GM23338 (cell line): Measurements from ENCODE around the gene ADAM15. TPM values are rescaled to one million over a fixed set of nuclear protein-coding genes. Genes with fewer than 3 reads are reported as not detected.

ENCODE experiments used
- ATAC-seq: fragments of 200-7000 bp; cut with Tn5 transposase; 3 replicates; pipeline ENCODE4 v1.9.1; 2020
- DNase-seq: peaks from one replicate; pipeline ENCODE4 v3.0.0-alpha.2; 2015; ENCODE audit warnings: low spot score
- H2AFZ ChIP-seq: fragments of 200-600 bp; sonication (generic); 2 replicates; pipeline ENCODE4 v1.8.0; 2016; ENCODE audit warnings: antibody characterized with exemption, mild to moderate bottlenecking, moderate library complexity
- H3F3A ChIP-seq: fragments of 200-600 bp; sonication (generic); replicated peaks from 2 replicates; pipeline ENCODE4 v1.8.0; 2017; ENCODE audit warnings: antibody characterized with exemption, mixed run types, low read depth
- H3K27ac ChIP-seq: fragments of 200-600 bp; sonication (generic); 2 replicates; pipeline ENCODE4 v1.6.1; 2016; ENCODE audit warnings: low read depth
- H3K27me3 ChIP-seq: fragments of 200-600 bp; sonication (generic); 2 replicates; pipeline ENCODE4 v1.8.0; 2016; ENCODE audit warnings: mild to moderate bottlenecking, mixed run types, moderate library complexity; ENCODE audit not compliant: insufficient read depth
- H3K36me3 ChIP-seq: fragments of 200-600 bp; sonication (generic); 2 replicates; pipeline ENCODE4 v1.8.0; 2016; ENCODE audit warnings: mild to moderate bottlenecking; ENCODE audit not compliant: insufficient read depth
- H3K4me1 ChIP-seq: fragments of 200-600 bp; sonication (generic); 2 replicates; pipeline ENCODE4 v1.8.0; 2016; ENCODE audit warnings: mild to moderate bottlenecking, moderate library complexity; ENCODE audit not compliant: insufficient read depth
- H3K4me2 ChIP-seq: fragments of 200-600 bp; sonication (generic); 2 replicates; pipeline ENCODE4 v1.7.1; 2017; ENCODE audit warnings: mixed run types
- H3K4me3 ChIP-seq: fragments of 200-600 bp; sonication (generic); 2 replicates; pipeline ENCODE4 v1.6.1; 2016; ENCODE audit warnings: mixed run types
- H3K79me2 ChIP-seq: fragments of 200-600 bp; sonication (generic); replicated peaks from 2 replicates; pipeline ENCODE4 v1.8.0; 2017; ENCODE audit warnings: mild to moderate bottlenecking; ENCODE audit not compliant: insufficient read depth
- H3K9me2 ChIP-seq: fragments of 200-600 bp; sonication (generic); 2 replicates; pipeline ENCODE4 v1.8.0; 2017; ENCODE audit not compliant: insufficient read depth
- H4K20me1 ChIP-seq: fragments of 200-600 bp; sonication (generic); replicated peaks from 2 replicates; pipeline ENCODE4 v1.8.0; 2017; ENCODE audit warnings: mild to moderate bottlenecking; ENCODE audit not compliant: insufficient read depth
- H3K27ac Mint-ChIP-seq: 2 replicates; pipeline ENCODE4 v1.8.0; 2020; ENCODE audit warnings: inconsistent platforms, mild to moderate bottlenecking, moderate library complexity, mixed read lengths
- H3K27me3 Mint-ChIP-seq: 3 replicates; pipeline ENCODE4 v1.8.0; 2022; ENCODE audit warnings: low read depth, mild to moderate bottlenecking, moderate library complexity, mixed read lengths, inconsistent platforms; ENCODE audit not compliant: insufficient read depth, poor library complexity
- H3K36me3 Mint-ChIP-seq: 3 replicates; pipeline ENCODE4 v1.8.0; 2021; ENCODE audit warnings: low read depth, mild to moderate bottlenecking, inconsistent platforms, moderate library complexity, mixed read lengths
- H3K4me1 Mint-ChIP-seq: 3 replicates; pipeline ENCODE4 v1.8.0; 2020; ENCODE audit warnings: mild to moderate bottlenecking, inconsistent platforms, mixed read lengths
- H3K4me3 Mint-ChIP-seq: 3 replicates; pipeline ENCODE4 v1.8.0; 2021; ENCODE audit warnings: moderate library complexity, mild to moderate bottlenecking, inconsistent platforms, mixed read lengths
- H3K9me3 Mint-ChIP-seq: 3 replicates; pipeline ENCODE4 v1.8.0; 2020; ENCODE audit warnings: moderate library complexity, mild to moderate bottlenecking, inconsistent platforms, mixed read lengths
- CREB1 ChIP-seq: fragments of 250-450 bp; sonication (Bioruptor Pico); IDR thresholded peaks from 2 replicates; pipeline ENCODE4 v1.5.0; 2020; ENCODE audit warnings: low read depth, mild to moderate bottlenecking, moderate library complexity
- CTCF ChIP-seq, 2 experiments: fragments of 200-600 bp in 1 of 2; sonication (generic) in 1 of 2; conservative IDR thresholded peaks; 2 replicates each; pipeline versions ENCODE4 v1.5.1 to v1.6.1; 2016 to 2017; ENCODE audit warnings: antibody characterized with exemption in 2 of 2, low read depth in 2 of 2, mild to moderate bottlenecking in 2 of 2, moderate library complexity in 1 of 2
- EZH2 ChIP-seq: fragments of 200-600 bp; sonication (generic); IDR thresholded peaks from one replicate; pipeline ENCODE4 v1.8.0; 2017; ENCODE audit warnings: antibody characterized with exemption, mild to moderate bottlenecking, low read depth; ENCODE audit not compliant: unreplicated experiment
- EZH2phosphoT487 ChIP-seq: fragments of 200-600 bp; sonication (generic); IDR thresholded peaks from one replicate; pipeline ENCODE4 v1.8.1; 2018; ENCODE audit warnings: antibody characterized with exemption; ENCODE audit not compliant: unreplicated experiment
- JUNB ChIP-seq: IDR thresholded peaks from one replicate; pipeline ENCODE4 v1.6.1; 2016; ENCODE audit warnings: antibody characterized with exemption; ENCODE audit not compliant: unreplicated experiment
- NANOG ChIP-seq: IDR thresholded peaks from 2 replicates; pipeline ENCODE4 v1.6.1; 2016; ENCODE audit warnings: antibody characterized with exemption, borderline replicate concordance
- REST ChIP-seq: IDR thresholded peaks from one replicate; pipeline ENCODE4 v1.6.1; 2018; ENCODE audit warnings: antibody characterized with exemption; ENCODE audit not compliant: unreplicated experiment
- ZNF114 ChIP-seq: fragments of 250-450 bp; sonication (Bioruptor Pico); IDR thresholded peaks from 2 replicates; pipeline ENCODE4 v1.5.0; 2020; ENCODE audit warnings: mild to moderate bottlenecking, moderate library complexity
- ZNF331 ChIP-seq: fragments of 250-450 bp; sonication (Bioruptor Pico); IDR thresholded peaks from 2 replicates; pipeline ENCODE4 v1.5.0; 2020; ENCODE audit warnings: low read depth, mild to moderate bottlenecking, moderate library complexity
- polyA plus RNA-seq: library from polyadenylated mRNA; unstranded; fragments of >200 nt; fragmentation: Nextera tagmentation; extraction: Ambion mirVana; gene quantifications from 2 replicates; pipeline ENCODE4 v1.2.1, GENCODE V29; 2016
- total RNA-seq: library from RNA; depleted of rRNA; stranded (reverse); fragments of >200 nt; shearing (Covaris generic); gene quantifications from 2 replicates; pipeline ENCODE4 v1.2.3, GENCODE V29; 2014
- TF ChIP-seq, protein P1 (sequence below): fragments of 250-450 bp; sonication (Bioruptor Pico); IDR thresholded peaks from 2 replicates; pipeline ENCODE4 v1.5.0; 2020; ENCODE audit warnings: mild to moderate bottlenecking, moderate library complexity

Gene ADAM15
- total and polyA plus RNA-seq, 2 experiments from 2014 or later = 24.2 to 31.1 TPM

DNA sequence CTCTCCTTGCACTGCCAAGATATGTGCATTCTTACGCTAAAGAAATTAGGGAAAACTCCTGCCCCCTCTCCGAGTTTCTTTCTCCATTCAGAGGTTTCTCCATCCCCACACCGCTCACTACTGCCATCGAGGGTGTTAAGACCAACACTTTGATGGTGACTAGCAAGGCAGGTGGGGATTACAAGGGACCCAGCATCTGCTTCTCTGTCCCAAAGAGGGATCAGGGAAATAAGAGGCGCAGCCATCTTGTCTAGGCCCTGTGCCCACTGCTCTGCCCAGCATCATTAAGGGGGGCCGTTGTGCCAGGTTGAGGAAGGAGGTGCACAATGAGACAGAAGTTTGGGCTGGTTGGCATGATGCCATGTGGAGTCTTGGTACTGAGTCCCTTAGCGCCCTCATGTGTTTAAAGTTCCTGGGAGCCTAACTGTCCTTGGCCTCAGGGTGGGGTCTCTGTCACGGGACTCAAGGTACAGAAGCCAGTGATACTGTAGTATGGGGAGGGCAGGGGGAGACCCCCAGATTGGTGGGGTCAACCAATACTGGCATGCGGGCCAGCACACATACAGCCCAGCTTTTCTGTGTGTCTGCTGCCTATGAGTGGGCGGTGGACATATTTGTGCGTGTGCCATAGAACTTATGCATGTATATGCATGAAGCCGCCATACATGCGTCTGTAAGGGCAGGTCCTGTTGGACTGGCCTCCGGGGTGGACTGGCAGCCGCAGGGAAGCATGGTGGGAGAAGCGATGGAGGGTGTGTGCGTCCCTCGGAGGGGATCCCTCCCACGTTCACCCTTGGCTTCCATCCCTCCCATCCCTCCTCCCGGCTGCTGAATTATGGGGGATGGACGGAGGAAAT lies 33.0 kb downstream of the ADAM15 start (continued):
- TF ChIP-seq, protein P1, sequence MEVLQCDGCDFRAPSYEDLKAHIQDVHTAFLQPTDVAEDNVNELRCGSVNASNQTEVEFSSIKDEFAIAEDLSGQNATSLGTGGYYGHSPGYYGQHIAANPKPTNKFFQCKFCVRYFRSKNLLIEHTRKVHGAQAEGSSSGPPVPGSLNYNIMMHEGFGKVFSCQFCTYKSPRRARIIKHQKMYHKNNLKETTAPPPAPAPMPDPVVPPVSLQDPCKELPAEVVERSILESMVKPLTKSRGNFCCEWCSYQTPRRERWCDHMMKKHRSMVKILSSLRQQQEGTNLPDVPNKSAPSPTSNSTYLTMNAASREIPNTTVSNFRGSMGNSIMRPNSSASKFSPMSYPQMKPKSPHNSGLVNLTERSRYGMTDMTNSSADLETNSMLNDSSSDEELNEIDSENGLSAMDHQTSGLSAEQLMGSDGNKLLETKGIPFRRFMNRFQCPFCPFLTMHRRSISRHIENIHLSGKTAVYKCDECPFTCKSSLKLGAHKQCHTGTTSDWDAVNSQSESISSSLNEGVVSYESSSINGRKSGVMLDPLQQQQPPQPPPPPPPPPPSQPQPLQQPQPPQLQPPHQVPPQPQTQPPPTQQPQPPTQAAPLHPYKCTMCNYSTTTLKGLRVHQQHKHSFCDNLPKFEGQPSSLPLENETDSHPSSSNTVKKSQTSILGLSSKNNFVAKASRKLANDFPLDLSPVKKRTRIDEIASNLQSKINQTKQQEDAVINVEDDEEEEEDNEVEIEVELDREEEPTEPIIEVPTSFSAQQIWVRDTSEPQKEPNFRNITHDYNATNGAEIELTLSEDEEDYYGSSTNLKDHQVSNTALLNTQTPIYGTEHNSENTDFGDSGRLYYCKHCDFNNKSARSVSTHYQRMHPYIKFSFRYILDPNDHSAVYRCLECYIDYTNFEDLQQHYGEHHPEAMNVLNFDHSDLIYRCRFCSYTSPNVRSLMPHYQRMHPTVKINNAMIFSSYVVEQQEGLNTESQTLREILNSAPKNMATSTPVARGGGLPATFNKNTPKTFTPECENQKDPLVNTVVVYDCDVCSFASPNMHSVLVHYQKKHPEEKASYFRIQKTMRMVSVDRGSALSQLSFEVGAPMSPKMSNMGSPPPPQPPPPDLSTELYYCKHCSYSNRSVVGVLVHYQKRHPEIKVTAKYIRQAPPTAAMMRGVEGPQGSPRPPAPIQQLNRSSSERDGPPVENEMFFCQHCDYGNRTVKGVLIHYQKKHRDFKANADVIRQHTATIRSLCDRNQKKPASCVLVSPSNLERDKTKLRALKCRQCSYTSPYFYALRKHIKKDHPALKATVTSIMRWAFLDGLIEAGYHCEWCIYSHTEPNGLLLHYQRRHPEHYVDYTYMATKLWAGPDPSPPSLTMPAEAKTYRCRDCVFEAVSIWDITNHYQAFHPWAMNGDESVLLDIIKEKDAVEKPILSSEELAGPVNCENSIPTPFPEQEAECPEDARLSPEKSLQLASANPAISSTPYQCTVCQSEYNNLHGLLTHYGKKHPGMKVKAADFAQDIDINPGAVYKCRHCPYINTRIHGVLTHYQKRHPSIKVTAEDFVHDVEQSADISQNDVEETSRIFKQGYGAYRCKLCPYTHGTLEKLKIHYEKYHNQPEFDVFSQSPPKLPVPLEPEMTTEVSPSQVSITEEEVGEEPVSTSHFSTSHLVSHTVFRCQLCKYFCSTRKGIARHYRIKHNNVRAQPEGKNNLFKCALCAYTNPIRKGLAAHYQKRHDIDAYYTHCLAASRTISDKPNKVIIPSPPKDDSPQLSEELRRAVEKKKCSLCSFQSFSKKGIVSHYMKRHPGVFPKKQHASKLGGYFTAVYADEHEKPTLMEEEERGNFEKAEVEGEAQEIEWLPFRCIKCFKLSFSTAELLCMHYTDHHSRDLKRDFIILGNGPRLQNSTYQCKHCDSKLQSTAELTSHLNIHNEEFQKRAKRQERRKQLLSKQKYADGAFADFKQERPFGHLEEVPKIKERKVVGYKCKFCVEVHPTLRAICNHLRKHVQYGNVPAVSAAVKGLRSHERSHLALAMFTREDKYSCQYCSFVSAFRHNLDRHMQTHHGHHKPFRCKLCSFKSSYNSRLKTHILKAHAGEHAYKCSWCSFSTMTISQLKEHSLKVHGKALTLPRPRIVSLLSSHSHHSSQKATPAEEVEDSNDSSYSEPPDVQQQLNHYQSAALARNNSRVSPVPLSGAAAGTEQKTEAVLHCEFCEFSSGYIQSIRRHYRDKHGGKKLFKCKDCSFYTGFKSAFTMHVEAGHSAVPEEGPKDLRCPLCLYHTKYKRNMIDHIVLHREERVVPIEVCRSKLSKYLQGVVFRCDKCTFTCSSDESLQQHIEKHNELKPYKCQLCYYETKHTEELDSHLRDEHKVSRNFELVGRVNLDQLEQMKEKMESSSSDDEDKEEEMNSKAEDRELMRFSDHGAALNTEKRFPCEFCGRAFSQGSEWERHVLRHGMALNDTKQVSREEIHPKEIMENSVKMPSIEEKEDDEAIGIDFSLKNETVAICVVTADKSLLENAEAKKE (CRISPR knock-in tag) = no peak
- TF ChIP-seq EZH2phosphoT487 = no peak
- no peak; the same call in 1 of the 2 replicates for TF ChIP-seq NANOG
- no peak for TF ChIP-seq CREB1 (CRISPR knock-in tag)
- TF ChIP-seq EZH2 = peak; percentile 40

DNA sequence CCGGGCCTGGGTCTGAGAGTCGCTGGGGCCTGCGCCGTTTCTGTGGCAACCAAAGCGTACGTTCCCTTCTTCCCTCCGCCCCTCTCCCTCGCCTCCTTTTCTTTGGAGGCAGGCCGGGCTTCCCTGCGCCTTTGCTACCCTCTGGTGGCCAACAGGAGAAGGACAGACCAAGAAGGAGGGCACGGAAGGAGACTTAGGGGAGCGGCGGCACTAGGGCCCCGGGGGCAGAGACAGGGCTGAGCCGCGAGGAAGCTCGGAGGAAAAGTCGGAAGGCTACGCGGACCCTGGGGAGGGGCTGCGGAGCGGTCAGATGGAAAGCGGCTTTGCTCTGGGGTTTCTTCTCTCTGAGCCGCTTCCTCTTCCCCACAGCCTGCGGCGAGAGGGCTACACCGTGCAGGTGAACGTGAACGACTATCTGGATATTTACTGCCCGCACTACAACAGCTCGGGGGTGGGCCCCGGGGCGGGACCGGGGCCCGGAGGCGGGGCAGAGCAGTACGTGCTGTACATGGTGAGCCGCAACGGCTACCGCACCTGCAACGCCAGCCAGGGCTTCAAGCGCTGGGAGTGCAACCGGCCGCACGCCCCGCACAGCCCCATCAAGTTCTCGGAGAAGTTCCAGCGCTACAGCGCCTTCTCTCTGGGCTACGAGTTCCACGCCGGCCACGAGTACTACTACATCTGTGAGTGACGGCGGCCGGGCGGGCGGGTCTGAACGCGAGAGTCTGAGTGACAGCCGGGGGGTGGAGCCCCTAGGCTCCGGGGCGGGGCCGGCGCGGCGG lies 33.8 kb downstream of the ADAM15 start:
- Histone ChIP-seq H4K20me1 (peaks cover 6% of the 10 kb centered on the region; the same call in 1 of the 2 replicates), H2AFZ (peak overlapping the region; percentile 97), H3K4me2 (peak overlapping the region; percentile 95), H3K27me3 (peaks cover 46% of the 10 kb centered on the region), H3K79me2 (no peaks in the 10 kb centered on the region), H3K4me1 (peaks cover 24% of the 10 kb centered on the region), H3K27ac (no peak overlapping the region), H3K4me3 (peak overlapping the region; percentile 88), H3K9me2 (no peaks in the 10 kb centered on the region), H3F3A (peaks cover 18% of the 10 kb centered on the region; the same call in 1 of the 2 replicates), H3K36me3 (no peaks in the 10 kb centered on the region)
- Mint-ChIP-seq H3K4me3 (peak overlapping the region; percentile 95), H3K27me3 (peaks cover 65% of the 10 kb centered on the region), H3K9me3 (no peaks in the 10 kb centered on the region), H3K4me1 (peaks cover 39% of the 10 kb centered on the region), H3K27ac (peak overlapping the region; percentile 86), H3K36me3 (no peaks in the 10 kb centered on the region; the same call in 2 of the 3 replicates)
- peak; percentile 60 for ATAC-seq
- peak; percentile 98 for DNase-seq
- TF ChIP-seq ZNF331 (CRISPR knock-in tag) (no peak), CTCF (conservative IDR thresholded peaks at IDR 0.05; ENCODE audit: low read depth in 2 of 2) (peak; percentile 89 to 99), REST (no peak), ZNF114 (no peak), JUNB (no peak)
